ENCODE data around the gene TSHZ2. TPM values are rescaled to one million over a fixed set of nuclear protein-coding genes. Genes with fewer than 3 reads are reported as not detected.

TSHZ2 gene
- total RNA-seq, 1 experiment from 2014 or later: 0.07 TPM

DNA sequence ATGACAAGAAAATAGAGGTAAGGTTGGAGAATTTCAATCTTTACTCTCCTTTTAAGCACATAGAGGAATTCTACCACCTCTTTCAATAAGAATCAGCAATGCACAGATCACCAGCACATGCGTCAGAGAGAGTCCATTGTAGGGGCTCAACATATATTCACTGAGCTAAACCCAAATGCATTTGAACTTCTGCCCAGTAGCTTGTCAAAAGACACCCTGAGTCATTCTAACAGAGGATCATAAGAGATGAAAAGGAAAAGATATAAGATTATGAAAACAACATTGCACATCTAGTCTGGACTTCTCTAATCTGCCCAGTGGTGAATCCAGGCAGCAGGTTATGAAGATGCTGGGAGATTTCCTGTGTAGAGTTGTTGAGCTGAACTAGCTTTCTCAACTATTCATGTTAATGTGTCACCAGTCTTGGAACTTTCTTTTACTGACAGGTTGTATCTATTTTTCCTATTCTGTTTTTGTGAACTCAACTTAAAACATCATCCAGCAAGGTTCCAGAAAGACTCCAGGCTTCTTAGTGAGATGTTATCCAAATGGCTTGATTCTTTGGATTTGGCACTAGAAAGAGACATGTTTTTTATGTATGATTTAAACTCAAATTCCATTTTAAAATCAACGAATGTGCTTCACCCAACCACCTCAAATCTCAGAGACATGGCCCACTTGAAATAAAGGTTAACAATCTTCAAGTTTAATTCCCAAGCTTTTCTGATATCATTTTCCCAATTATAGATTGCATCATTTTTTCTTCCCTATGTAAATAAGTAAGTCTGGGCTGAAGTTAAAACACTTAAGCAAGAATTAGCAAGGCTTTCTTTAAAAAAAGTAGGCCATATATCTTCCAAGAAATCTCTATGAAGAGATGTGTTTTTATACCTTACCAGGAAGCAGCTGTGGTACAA is 89.3 kb downstream of the TSHZ2 start:
- no peaks in the 10 kb centered on the region; the same call in none of the 2 replicates for H3K27me3 Mint-ChIP-seq (ENCODE audit: low read depth)
- H3K27ac ChIP-seq (ENCODE audit: insufficient read length, low read depth, low read length): no peak overlapping the region
- no peak overlapping the region for H2BK15ac ChIP-seq (ENCODE audit: low read depth, low read length)
- no peak overlapping the region for H3K4me3 Mint-ChIP-seq
- H3K23ac ChIP-seq (ENCODE audit: insufficient read length, low read depth, low read length): no peak overlapping the region
- H3K36me3 Mint-ChIP-seq (ENCODE audit: insufficient read depth in 1 of 3, low read depth in 3 of 3): no peaks in the 10 kb centered on the region
- H2AK5ac ChIP-seq (ENCODE audit: insufficient read length, low read length): no peak overlapping the region
- H3K27ac Mint-ChIP-seq: no peak overlapping the region
- H3K27me3 ChIP-seq (ENCODE audit: insufficient read depth, low read length): no peaks in the 10 kb centered on the region
- no CpG with 5 or more reads among the region's 2 CpGs for WGBS (ENCODE audit: extremely low coverage, insufficient read length, low lambda C conversion rate)
- no peak overlapping the region for H2AFZ ChIP-seq (ENCODE audit: low read length)
- no peak overlapping the region for H3K18ac ChIP-seq (ENCODE audit: insufficient read length, low read depth, low read length)
- H2BK12ac ChIP-seq (ENCODE audit: insufficient read length, low read depth, low read length): no peak overlapping the region
- TF ChIP-seq CTCF (conservative IDR thresholded peaks at IDR 0.05): no peak
- H3K9me3 Mint-ChIP-seq: no peaks in the 10 kb centered on the region
- H3K4me1 Mint-ChIP-seq: peaks cover 2 to 7% of the 10 kb centered on the region in 2 experiments; a peak in 2 of 4 replicates
- H3T11ph ChIP-seq (ENCODE audit: low read length): no peak overlapping the region
- no peaks in the 10 kb centered on the region for H3K23me2 ChIP-seq (ENCODE audit: insufficient read length, low read depth, low read length, poor library complexity, severe bottlenecking)
- H4K5ac ChIP-seq (ENCODE audit: insufficient read length, low read depth, low read length): no peak overlapping the region
- H3K4me2 ChIP-seq (ENCODE audit: insufficient read depth, insufficient read length, low read length): no peak overlapping the region
- H4K20me1 ChIP-seq (ENCODE audit: control insufficient read depth, insufficient read depth, insufficient read length): no peaks in the 10 kb centered on the region
- no peak overlapping the region for H2BK5ac ChIP-seq (ENCODE audit: insufficient read length, low read length)
- no peaks in the 10 kb centered on the region for H3K79me1 ChIP-seq (ENCODE audit: insufficient read depth, low read depth, low read length, poor library complexity, severe bottlenecking)
- H2BK120ac ChIP-seq (ENCODE audit: low read depth, low read length, poor library complexity, severe bottlenecking): no peak overlapping the region
- H3K56ac ChIP-seq (ENCODE audit: insufficient read length, low read depth, low read length): no peak overlapping the region
- H4K8ac ChIP-seq (replicated peaks; ENCODE audit: insufficient read length, low read depth, low read length): no peak overlapping the region
- no peaks in the 10 kb centered on the region for H3K4me1 ChIP-seq (ENCODE audit: insufficient read depth, low read length)
- no peak overlapping the region for H4K91ac ChIP-seq (ENCODE audit: insufficient read length, low read depth, low read length)
- H3K9me3 ChIP-seq (ENCODE audit: control insufficient read depth, low read depth, low read length): no peaks in the 10 kb centered on the region
- H3K14ac ChIP-seq (ENCODE audit: insufficient read depth, low read length): no peak overlapping the region
- H3K79me2 ChIP-seq (ENCODE audit: insufficient read depth, low read length): no peaks in the 10 kb centered on the region
- no peak overlapping the region for H3K9ac ChIP-seq (ENCODE audit: extremely low read depth, insufficient read length, low read length)
- H3K4ac ChIP-seq (ENCODE audit: low read depth, low read length): no peak overlapping the region
- DNase-seq: no peak
- no peak overlapping the region for H2BK20ac ChIP-seq (ENCODE audit: low read depth, low read length, poor library complexity, severe bottlenecking)

Data from H9 (cell line).